ENCODE results near the gene CCDC60.

Gene CCDC60

GRCh38 chr12:119363490-119363889 lies 29.0 kb downstream of the CCDC60 start:
- TF ChIP-seq ZFX (IDR thresholded peaks at IDR 0.05) (no peak), CTCF (conservative IDR thresholded peaks at IDR 0.05) (no peak)
- no peak overlapping the region for H3K27ac ChIP-seq

- TF ChIP-seq ZFX (IDR thresholded peaks at IDR 0.05): no peak
- no peak overlapping the region for H3K27ac ChIP-seq
Measured at GRCh38 chr12:119365451-119365850, 30.9 kb downstream of the CCDC60 start.

GRCh38 chr12:119366007-119366406 lies 31.5 kb downstream of the CCDC60 start:
- no peak overlapping the region for H3K27ac ChIP-seq
- no peak for TF ChIP-seq CTCF (conservative IDR thresholded peaks at IDR 0.05)
- TF ChIP-seq ZFX (IDR thresholded peaks at IDR 0.05): no peak

GRCh38 chr12:119369161-119369560 lies 34.6 kb downstream of the CCDC60 start:
- no peak for TF ChIP-seq CTCF (conservative IDR thresholded peaks at IDR 0.05)
- TF ChIP-seq ZFX (IDR thresholded peaks at IDR 0.05): no peak
- no peak overlapping the region for H3K27ac ChIP-seq

- no peak overlapping the region for H3K27ac ChIP-seq
- no peak for TF ChIP-seq ZFX (IDR thresholded peaks at IDR 0.05)
- no peak for TF ChIP-seq CTCF (conservative IDR thresholded peaks at IDR 0.05)
Measured at GRCh38 chr12:119369907-119370546, 35.5 kb downstream of the CCDC60 start.

GRCh38 chr12:119372540-119372939 lies 38.0 kb downstream of the CCDC60 start:
- no peak overlapping the region for H3K27ac ChIP-seq
- TF ChIP-seq ZFX (IDR thresholded peaks at IDR 0.05): no peak
- TF ChIP-seq CTCF (conservative IDR thresholded peaks at IDR 0.05): no peak

GRCh38 chr12:119373001-119373400 lies 38.5 kb downstream of the CCDC60 start:
- no peak overlapping the region for H3K27ac ChIP-seq
- no peak for TF ChIP-seq ZFX (IDR thresholded peaks at IDR 0.05)
- TF ChIP-seq CTCF (conservative IDR thresholded peaks at IDR 0.05): no peak

- no peak overlapping the region for H3K27ac ChIP-seq
- no peak for TF ChIP-seq CTCF (conservative IDR thresholded peaks at IDR 0.05)
- no peak for TF ChIP-seq ZFX (IDR thresholded peaks at IDR 0.05)
Measured at GRCh38 chr12:119373666-119374065, 39.1 kb downstream of the CCDC60 start.

Data from C4-2B (cell line).